HEK293 (cell line): ENCODE measurements around the gene NHERF2.
A peak's percentile ranks its signal among the peaks of the same experiment; 100 is the strongest.

Experiments
- CTCF ChIA-PET: fragments of 350-600 bp; formaldehyde crosslinking; extraction: SDS; loops from one replicate; lab custom pipeline; 2021; ENCODE audit warnings: antibody characterized with exemption; lab: Yijun Ruan, JAX
- POLR2A ChIA-PET: fragments of 300-600 bp; formaldehyde crosslinking; extraction: SDS; loops from one replicate; lab custom pipeline; 2020; ENCODE audit warnings: antibody characterized with exemption, inconsistent platforms; lab: Yijun Ruan, JAX
- H3K27ac ChIP-seq: fragments of 200-500 bp; sonication (Bioruptor generic); 2 replicates; pipeline ENCODE4 v1.5.1; 2014; ENCODE audit warnings: low read depth, low read length, control low read depth, inconsistent platforms; ENCODE audit errors: extremely low read depth
- H3K36me3 ChIP-seq, 2 experiments: fragments of 200-500 bp in 1 of 2; sonication (Bioruptor generic) in 1 of 2; 1 replicate in 1 of 2; 2 replicates in 1 of 2; pipeline ENCODE4 v1.5.1; 2014 to 2017; ENCODE audit warnings: inconsistent platforms in 2 of 2, low read length in 2 of 2; ENCODE audit not compliant: control insufficient read depth in 2 of 2, insufficient read depth in 1 of 2
- H3K4me1 ChIP-seq: fragments of 200-500 bp; sonication (Bioruptor generic); 2 replicates; pipeline ENCODE4 v1.5.1; 2014; ENCODE audit warnings: mild to moderate bottlenecking, low read length, inconsistent platforms; ENCODE audit not compliant: control insufficient read depth, insufficient read depth
- H3K4me3 ChIP-seq: 2 replicates; pipeline ENCODE4 v1.5.1; 2011; ENCODE audit warnings: low read depth, mild to moderate bottlenecking, control low read depth, low read length, moderate library complexity
- H3K9me3 ChIP-seq: fragments of 200-500 bp; sonication (Bioruptor generic); 2 replicates; pipeline ENCODE4 v1.5.1; 2014; ENCODE audit warnings: low read depth, low read length, inconsistent platforms; ENCODE audit not compliant: control insufficient read depth, insufficient read depth
- GLIS1 ChIP-seq: fragments of 450-650 bp; formaldehyde crosslinking; IDR thresholded peaks from 2 replicates; pipeline ENCODE4 v1.5.1; 2016; ENCODE audit warnings: missing biosample characterization, missing genetic modification characterization
- GLIS2 ChIP-seq: fragments of 450-650 bp; formaldehyde crosslinking; IDR thresholded peaks from 2 replicates; pipeline ENCODE4 v1.5.1; 2016; ENCODE audit warnings: missing biosample characterization, missing genetic modification characterization
- KLF1 ChIP-seq: fragments of 450-650 bp; formaldehyde crosslinking; IDR thresholded peaks from 2 replicates; pipeline ENCODE4 v1.5.1; 2016; ENCODE audit warnings: missing biosample characterization, missing genetic modification characterization
- KLF16 ChIP-seq: fragments of 450-650 bp; formaldehyde crosslinking; IDR thresholded peaks from 2 replicates; pipeline ENCODE4 v1.5.1; 2017; ENCODE audit warnings: missing biosample characterization, missing genetic modification characterization
- KLF7 ChIP-seq: fragments of 450-650 bp; formaldehyde crosslinking; IDR thresholded peaks from 2 replicates; pipeline ENCODE4 v1.5.1; 2016; ENCODE audit warnings: missing biosample characterization, missing genetic modification characterization, borderline replicate concordance
- KLF8 ChIP-seq: fragments of 450-650 bp; formaldehyde crosslinking; IDR thresholded peaks from 2 replicates; pipeline ENCODE4 v1.5.1; 2016; ENCODE audit warnings: missing biosample characterization, missing genetic modification characterization
- REPIN1 ChIP-seq: fragments of 450-650 bp; formaldehyde crosslinking; IDR thresholded peaks from 2 replicates; pipeline ENCODE4 v1.5.1; 2017; ENCODE audit warnings: missing biosample characterization, missing genetic modification characterization, low read depth
- ZBTB7A ChIP-seq: fragments of 450-650 bp; formaldehyde crosslinking; IDR thresholded peaks from 2 replicates; pipeline ENCODE4 v1.5.1; 2016; ENCODE audit warnings: low read depth, missing biosample characterization, missing genetic modification characterization
- ZFP3 ChIP-seq: fragments of 450-650 bp; formaldehyde crosslinking; IDR thresholded peaks from 2 replicates; pipeline ENCODE4 v1.5.1; 2016; ENCODE audit warnings: low read depth, missing biosample characterization, missing genetic modification characterization
- ZIC2 ChIP-seq: fragments of 450-650 bp; formaldehyde crosslinking; IDR thresholded peaks from 2 replicates; pipeline ENCODE4 v1.5.1; 2016; ENCODE audit warnings: missing biosample characterization, missing genetic modification characterization
- ZNF132 ChIP-seq: fragments of 450-650 bp; formaldehyde crosslinking; IDR thresholded peaks from 2 replicates; pipeline ENCODE4 v1.5.1; 2017; ENCODE audit warnings: missing biosample characterization, missing genetic modification characterization, borderline replicate concordance
- ZNF138 ChIP-seq: fragments of 450-650 bp; formaldehyde crosslinking; IDR thresholded peaks from 2 replicates; pipeline ENCODE4 v1.5.1; 2016; ENCODE audit warnings: missing biosample characterization, missing genetic modification characterization, borderline replicate concordance
- ZNF140 ChIP-seq: fragments of 450-650 bp; formaldehyde crosslinking; IDR thresholded peaks from 2 replicates; pipeline ENCODE4 v1.5.1; 2016; ENCODE audit warnings: missing biosample characterization, missing genetic modification characterization
- ZNF433 ChIP-seq: fragments of 450-650 bp; formaldehyde crosslinking; IDR thresholded peaks from 2 replicates; pipeline ENCODE4 v1.5.1; 2016; ENCODE audit warnings: missing biosample characterization, missing genetic modification characterization, low read depth
- ZNF48 ChIP-seq: fragments of 450-650 bp; formaldehyde crosslinking; IDR thresholded peaks from 2 replicates; pipeline ENCODE4 v1.5.1; 2016; ENCODE audit warnings: missing biosample characterization, missing genetic modification characterization
- ZNF596 ChIP-seq: fragments of 450-650 bp; IDR thresholded peaks from 2 replicates; pipeline ENCODE4 v1.5.0; 2018; ENCODE audit warnings: missing biosample characterization, mild to moderate bottlenecking, missing genetic modification characterization, moderate library complexity
- ZNF626 ChIP-seq: fragments of 450-650 bp; sonication (Bioruptor Pico); formaldehyde crosslinking; IDR thresholded peaks from 2 replicates; pipeline ENCODE4 v1.5.1; 2018; ENCODE audit warnings: missing biosample characterization, missing genetic modification characterization, inconsistent platforms
- ZNF664 ChIP-seq: fragments of 450-650 bp; formaldehyde crosslinking; IDR thresholded peaks from 2 replicates; pipeline ENCODE4 v1.5.1; 2016; ENCODE audit warnings: missing biosample characterization, missing genetic modification characterization
- ZNF670 ChIP-seq: fragments of 450-650 bp; formaldehyde crosslinking; IDR thresholded peaks from 2 replicates; pipeline ENCODE4 v1.5.1; 2016; ENCODE audit warnings: missing biosample characterization, missing genetic modification characterization, low read depth
- ZNF701 ChIP-seq: fragments of 450-650 bp; formaldehyde crosslinking; IDR thresholded peaks from 2 replicates; pipeline ENCODE4 v1.5.1; 2016; ENCODE audit warnings: missing biosample characterization, missing genetic modification characterization
- ZNF792 ChIP-seq: fragments of 450-650 bp; formaldehyde crosslinking; IDR thresholded peaks from 2 replicates; pipeline ENCODE4 v1.5.1; 2016; ENCODE audit warnings: missing biosample characterization, missing genetic modification characterization
- TF ChIP-seq, protein P1 (sequence below): fragments of 450-650 bp; formaldehyde crosslinking; IDR thresholded peaks from 2 replicates; pipeline ENCODE4 v1.5.1; 2016; ENCODE audit warnings: missing biosample characterization, missing genetic modification characterization
- TF ChIP-seq, protein P2 (sequence below): fragments of 450-650 bp; formaldehyde crosslinking; IDR thresholded peaks from 2 replicates; pipeline ENCODE4 v1.5.1; 2016; ENCODE audit warnings: missing biosample characterization, missing genetic modification characterization
- TF ChIP-seq, protein P3 (sequence below): fragments of 450-650 bp; formaldehyde crosslinking; IDR thresholded peaks from 2 replicates; pipeline ENCODE4 v1.5.1; 2016; ENCODE audit warnings: missing biosample characterization, missing genetic modification characterization
- TF ChIP-seq, protein P4 (sequence below): fragments of 450-650 bp; formaldehyde crosslinking; IDR thresholded peaks from 2 replicates; pipeline ENCODE4 v1.5.0; 2017; ENCODE audit warnings: missing biosample characterization, missing genetic modification characterization, borderline replicate concordance

Gene NHERF2

DNA sequence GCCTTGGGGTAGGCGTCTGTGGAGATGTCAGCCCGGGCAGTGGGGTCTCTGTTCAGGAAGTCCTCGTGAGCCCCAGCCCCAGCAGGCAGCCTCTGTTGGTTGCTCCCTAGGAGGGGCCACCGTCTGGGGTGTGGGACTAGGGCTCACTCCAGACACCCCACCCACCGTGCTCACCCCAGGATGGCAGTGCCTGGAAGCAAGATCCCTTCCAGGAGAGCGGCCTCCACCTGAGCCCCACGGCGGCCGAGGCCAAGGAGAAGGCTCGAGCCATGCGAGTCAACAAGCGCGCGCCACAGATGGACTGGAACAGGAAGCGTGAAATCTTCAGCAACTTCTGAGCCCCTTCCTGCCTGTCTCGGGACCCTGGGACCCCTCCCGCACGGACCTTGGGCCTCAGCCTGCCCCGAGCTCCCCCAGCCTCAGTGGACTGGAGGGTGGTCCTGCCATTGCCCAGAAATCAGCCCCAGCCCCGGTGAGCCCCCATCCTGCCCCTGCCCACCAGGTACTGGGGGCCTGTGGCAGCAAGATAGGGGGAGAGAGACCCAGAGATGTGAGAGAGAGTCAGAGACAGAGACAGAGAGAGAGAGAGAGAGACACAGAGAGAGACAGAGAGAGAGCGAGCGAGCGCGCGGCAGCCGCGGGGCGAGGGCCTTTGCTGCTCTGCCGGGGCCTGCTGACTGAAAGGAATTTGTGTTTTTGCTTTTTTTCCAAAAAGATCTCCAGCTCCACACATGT lies 11.1 kb downstream of the NHERF2 start:
- no peak overlapping the region for H3K27ac ChIP-seq
- no peak for TF ChIP-seq ZNF140 (tag by site-specific recombination)
- TF ChIP-seq ZNF626, result no peak
- TF ChIP-seq GLIS1 (tag by site-specific recombination), result peak; percentile 19; the same call in 1 of the 2 replicates
- TF ChIP-seq ZIC2 (tag by site-specific recombination), result peak; percentile 89
- peak; percentile 94 for TF ChIP-seq ZNF596 (tag by site-specific recombination)
- no peak for TF ChIP-seq KLF7 (tag by site-specific recombination)
- TF ChIP-seq KLF8 (tag by site-specific recombination), result no peak
- peaks cover 4% of the 10 kb centered on the region; the same call in 1 of the 2 replicates for H3K4me1 ChIP-seq
- no peak overlapping the region for H3K4me3 ChIP-seq
- H3K36me3 ChIP-seq, result peaks cover 0 to 12% of the 10 kb centered on the region in 2 experiments; a peak in 2 of 3 replicates
- no peaks in the 10 kb centered on the region for H3K9me3 ChIP-seq
- ChIA-PET CTCF (interaction anchor here (0.7 to 1.0 kb wide), 2 partner anchors 34 to 103 kb away, joined by 3 read pairs; no protein-coding TSS in a partner anchor), POLR2A (interaction anchor here (1.3 to 2.4 kb wide), 2 partner anchors 10 kb away, joined by 4 to 6 read pairs; partner anchors contain the start of genes NTHL1 and TSC2)

DNA sequence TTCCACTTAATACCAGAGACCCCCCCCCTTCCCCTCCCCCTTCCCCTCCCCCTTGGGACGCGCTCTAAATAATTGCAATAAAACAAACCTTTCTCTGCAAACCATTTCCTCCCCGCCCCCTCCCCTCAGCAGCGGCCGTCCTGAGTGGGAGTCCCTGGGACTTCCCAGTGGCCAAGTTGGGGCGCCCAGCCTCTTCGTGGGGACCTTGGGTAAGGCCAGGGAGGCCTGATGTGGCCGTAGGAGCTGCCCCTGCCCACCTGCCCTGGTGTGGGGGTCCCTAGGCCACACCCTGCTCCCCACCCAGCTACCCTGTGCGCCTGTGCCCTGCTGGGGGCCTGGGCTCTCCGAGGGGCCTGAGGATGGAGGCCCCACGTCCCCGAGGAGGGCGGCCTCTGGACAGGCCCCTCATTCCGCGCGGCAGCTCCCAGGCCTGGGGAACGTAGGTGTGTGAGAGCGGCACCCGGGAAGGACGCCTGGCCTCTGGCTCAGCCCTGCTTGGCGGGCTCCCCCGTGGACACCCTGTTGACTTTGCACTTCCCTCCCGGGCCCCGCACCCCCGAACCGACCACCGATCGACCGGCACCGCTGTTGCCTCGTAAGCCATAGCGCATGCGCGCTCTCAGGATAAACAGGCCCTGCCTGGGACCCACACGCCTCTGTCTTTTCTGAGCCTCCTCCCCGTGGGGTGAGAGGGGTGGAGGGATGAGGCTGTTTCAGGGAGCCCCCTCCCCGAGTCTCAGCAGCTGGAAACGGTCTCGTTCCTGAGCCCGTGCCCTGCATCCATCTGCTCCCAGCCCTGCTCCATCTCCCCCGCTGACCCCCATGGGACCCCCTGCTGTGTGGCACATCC lies 11.9 kb downstream of the NHERF2 start:
- CTCF ChIA-PET, result no interaction called here
- H3K27ac ChIP-seq, result no peak overlapping the region
- POLR2A ChIA-PET, result interaction anchor here (1.3 to 2.4 kb wide), 2 partner anchors 9 to 11 kb away, joined by 4 to 6 read pairs; partner anchors contain the start of genes NTHL1 and TSC2
- no peak overlapping the region for H3K4me3 ChIP-seq
- no peaks in the 10 kb centered on the region for H3K9me3 ChIP-seq
- peaks cover 0 to 19% of the 10 kb centered on the region in 2 experiments; a peak in 2 of 3 replicates for H3K36me3 ChIP-seq
- peaks cover 4% of the 10 kb centered on the region; the same call in 1 of the 2 replicates for H3K4me1 ChIP-seq
- TF ChIP-seq ZBTB7A (tag by site-specific recombination) (no peak), ZFP3 (tag by site-specific recombination) (no peak), GLIS2 (tag by site-specific recombination) (peak; percentile 42), KLF16 (no peak), ZNF433 (tag by site-specific recombination) (no peak), ZNF48 (tag by site-specific recombination) (no peak), ZNF664 (tag by site-specific recombination) (no peak), KLF1 (tag by site-specific recombination) (no peak), ZNF701 (tag by site-specific recombination) (no peak), ZNF138 (tag by site-specific recombination) (no peak), ZNF792 (tag by site-specific recombination) (no peak), ZNF670 (tag by site-specific recombination) (no peak), ZNF132 (no peak), REPIN1 (tag by site-specific recombination) (no peak)
- TF ChIP-seq, protein P1, sequence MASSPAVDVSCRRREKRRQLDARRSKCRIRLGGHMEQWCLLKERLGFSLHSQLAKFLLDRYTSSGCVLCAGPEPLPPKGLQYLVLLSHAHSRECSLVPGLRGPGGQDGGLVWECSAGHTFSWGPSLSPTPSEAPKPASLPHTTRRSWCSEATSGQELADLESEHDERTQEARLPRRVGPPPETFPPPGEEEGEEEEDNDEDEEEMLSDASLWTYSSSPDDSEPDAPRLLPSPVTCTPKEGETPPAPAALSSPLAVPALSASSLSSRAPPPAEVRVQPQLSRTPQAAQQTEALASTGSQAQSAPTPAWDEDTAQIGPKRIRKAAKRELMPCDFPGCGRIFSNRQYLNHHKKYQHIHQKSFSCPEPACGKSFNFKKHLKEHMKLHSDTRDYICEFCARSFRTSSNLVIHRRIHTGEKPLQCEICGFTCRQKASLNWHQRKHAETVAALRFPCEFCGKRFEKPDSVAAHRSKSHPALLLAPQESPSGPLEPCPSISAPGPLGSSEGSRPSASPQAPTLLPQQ (tag by site-specific recombination), result no peak
- TF ChIP-seq, protein P2, sequence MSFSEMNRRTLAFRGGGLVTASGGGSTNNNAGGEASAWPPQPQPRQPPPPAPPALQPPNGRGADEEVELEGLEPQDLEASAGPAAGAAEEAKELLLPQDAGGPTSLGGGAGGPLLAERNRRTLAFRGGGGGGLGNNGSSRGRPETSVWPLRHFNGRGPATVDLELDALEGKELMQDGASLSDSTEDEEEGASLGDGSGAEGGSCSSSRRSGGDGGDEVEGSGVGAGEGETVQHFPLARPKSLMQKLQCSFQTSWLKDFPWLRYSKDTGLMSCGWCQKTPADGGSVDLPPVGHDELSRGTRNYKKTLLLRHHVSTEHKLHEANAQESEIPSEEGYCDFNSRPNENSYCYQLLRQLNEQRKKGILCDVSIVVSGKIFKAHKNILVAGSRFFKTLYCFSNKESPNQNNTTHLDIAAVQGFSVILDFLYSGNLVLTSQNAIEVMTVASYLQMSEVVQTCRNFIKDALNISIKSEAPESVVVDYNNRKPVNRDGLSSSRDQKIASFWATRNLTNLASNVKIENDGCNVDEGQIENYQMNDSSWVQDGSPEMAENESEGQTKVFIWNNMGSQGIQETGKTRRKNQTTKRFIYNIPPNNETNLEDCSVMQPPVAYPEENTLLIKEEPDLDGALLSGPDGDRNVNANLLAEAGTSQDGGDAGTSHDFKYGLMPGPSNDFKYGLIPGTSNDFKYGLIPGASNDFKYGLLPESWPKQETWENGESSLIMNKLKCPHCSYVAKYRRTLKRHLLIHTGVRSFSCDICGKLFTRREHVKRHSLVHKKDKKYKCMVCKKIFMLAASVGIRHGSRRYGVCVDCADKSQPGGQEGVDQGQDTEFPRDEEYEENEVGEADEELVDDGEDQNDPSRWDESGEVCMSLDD (tag by site-specific recombination), result peak; percentile 27; the same call in 1 of the 2 replicates
- TF ChIP-seq, protein P3, sequence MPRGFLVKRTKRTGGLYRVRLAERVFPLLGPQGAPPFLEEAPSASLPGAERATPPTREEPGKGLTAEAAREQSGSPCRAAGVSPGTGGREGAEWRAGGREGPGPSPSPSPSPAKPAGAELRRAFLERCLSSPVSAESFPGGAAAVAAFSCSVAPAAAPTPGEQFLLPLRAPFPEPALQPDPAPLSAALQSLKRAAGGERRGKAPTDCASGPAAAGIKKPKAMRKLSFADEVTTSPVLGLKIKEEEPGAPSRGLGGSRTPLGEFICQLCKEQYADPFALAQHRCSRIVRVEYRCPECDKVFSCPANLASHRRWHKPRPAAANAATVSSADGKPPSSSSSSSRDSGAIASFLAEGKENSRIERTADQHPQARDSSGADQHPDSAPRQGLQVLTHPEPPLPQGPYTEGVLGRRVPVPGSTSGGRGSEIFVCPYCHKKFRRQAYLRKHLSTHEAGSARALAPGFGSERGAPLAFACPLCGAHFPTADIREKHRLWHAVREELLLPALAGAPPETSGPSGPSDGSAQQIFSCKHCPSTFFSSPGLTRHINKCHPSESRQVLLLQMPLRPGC (tag by site-specific recombination), result no peak
- TF ChIP-seq, protein P4, sequence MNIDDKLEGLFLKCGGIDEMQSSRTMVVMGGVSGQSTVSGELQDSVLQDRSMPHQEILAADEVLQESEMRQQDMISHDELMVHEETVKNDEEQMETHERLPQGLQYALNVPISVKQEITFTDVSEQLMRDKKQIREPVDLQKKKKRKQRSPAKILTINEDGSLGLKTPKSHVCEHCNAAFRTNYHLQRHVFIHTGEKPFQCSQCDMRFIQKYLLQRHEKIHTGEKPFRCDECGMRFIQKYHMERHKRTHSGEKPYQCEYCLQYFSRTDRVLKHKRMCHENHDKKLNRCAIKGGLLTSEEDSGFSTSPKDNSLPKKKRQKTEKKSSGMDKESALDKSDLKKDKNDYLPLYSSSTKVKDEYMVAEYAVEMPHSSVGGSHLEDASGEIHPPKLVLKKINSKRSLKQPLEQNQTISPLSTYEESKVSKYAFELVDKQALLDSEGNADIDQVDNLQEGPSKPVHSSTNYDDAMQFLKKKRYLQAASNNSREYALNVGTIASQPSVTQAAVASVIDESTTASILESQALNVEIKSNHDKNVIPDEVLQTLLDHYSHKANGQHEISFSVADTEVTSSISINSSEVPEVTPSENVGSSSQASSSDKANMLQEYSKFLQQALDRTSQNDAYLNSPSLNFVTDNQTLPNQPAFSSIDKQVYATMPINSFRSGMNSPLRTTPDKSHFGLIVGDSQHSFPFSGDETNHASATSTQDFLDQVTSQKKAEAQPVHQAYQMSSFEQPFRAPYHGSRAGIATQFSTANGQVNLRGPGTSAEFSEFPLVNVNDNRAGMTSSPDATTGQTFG, result no peak
